ENCODE measurements around the gene CEP112.

The CEP112 gene

GRCh38 chr17:65910836-65911235 lies 281.1 kb downstream of the CEP112 start:
- TF ChIP-seq CTCF (IDR thresholded peaks at IDR 0.05; ENCODE audit: low read depth, low read length), result no peak
- H3K36me3 ChIP-seq, result no peaks in the 10 kb centered on the region
- DNase-seq, result no peak
- H3K9me3 ChIP-seq (ENCODE audit: severe bottlenecking), result peaks cover 4% of the 10 kb centered on the region
- H3K27ac ChIP-seq, result no peak overlapping the region
- H3K4me3 ChIP-seq (ENCODE audit: low read depth, low read length), result no peak overlapping the region
- H3K27me3 ChIP-seq (ENCODE audit: insufficient read depth, low read depth, severe bottlenecking), result no peaks in the 10 kb centered on the region

- Histone ChIP-seq H3K9me3 (ENCODE audit: severe bottlenecking) (no peaks in the 10 kb centered on the region), H3K27me3 (ENCODE audit: insufficient read depth, low read depth, severe bottlenecking) (no peaks in the 10 kb centered on the region), H3K36me3 (no peaks in the 10 kb centered on the region), H3K4me3 (ENCODE audit: low read depth, low read length) (no peak overlapping the region), H3K27ac (no peak overlapping the region)
- DNase-seq, result no peak
- no peak for TF ChIP-seq CTCF (IDR thresholded peaks at IDR 0.05; ENCODE audit: low read depth, low read length)
Observed at GRCh38 chr17:65902831-65903522, 289.0 kb downstream of the CEP112 start.

GRCh38 chr17:65902155-65902554 lies 289.8 kb downstream of the CEP112 start:
- no peak for DNase-seq
- H3K4me3 ChIP-seq (ENCODE audit: low read depth, low read length), result no peak overlapping the region
- no peak overlapping the region for H3K27ac ChIP-seq
- no peaks in the 10 kb centered on the region for H3K36me3 ChIP-seq
- H3K9me3 ChIP-seq (ENCODE audit: severe bottlenecking), result no peaks in the 10 kb centered on the region
- TF ChIP-seq CTCF (IDR thresholded peaks at IDR 0.05; ENCODE audit: low read depth, low read length), result no peak
- H3K27me3 ChIP-seq (ENCODE audit: insufficient read depth, low read depth, severe bottlenecking), result no peaks in the 10 kb centered on the region

- no peak for TF ChIP-seq CTCF (IDR thresholded peaks at IDR 0.05; ENCODE audit: low read depth, low read length)
- no peak for DNase-seq
Observed at GRCh38 chr17:65901394-65901793, 290.5 kb downstream of the CEP112 start.

GRCh38 chr17:65900216-65900615 lies 291.7 kb downstream of the CEP112 start:
- no peak for DNase-seq
- Histone ChIP-seq H3K27me3 (ENCODE audit: insufficient read depth, low read depth, severe bottlenecking) (no peaks in the 10 kb centered on the region), H3K4me3 (ENCODE audit: low read depth, low read length) (no peak overlapping the region), H3K27ac (no peak overlapping the region), H3K36me3 (no peaks in the 10 kb centered on the region), H3K9me3 (ENCODE audit: severe bottlenecking) (no peaks in the 10 kb centered on the region)
- no peak for TF ChIP-seq CTCF (IDR thresholded peaks at IDR 0.05; ENCODE audit: low read depth, low read length)

More at GRCh38 chr17:65901394-65901793, 290.5 kb downstream of the CEP112 start:
- Histone ChIP-seq H3K27ac (no peak overlapping the region), H3K9me3 (ENCODE audit: severe bottlenecking) (no peaks in the 10 kb centered on the region), H3K4me3 (ENCODE audit: low read depth, low read length) (no peak overlapping the region), H3K36me3 (no peaks in the 10 kb centered on the region), H3K27me3 (ENCODE audit: insufficient read depth, low read depth, severe bottlenecking) (no peaks in the 10 kb centered on the region)

- DNase-seq, result no peak
- TF ChIP-seq CTCF (IDR thresholded peaks at IDR 0.05; ENCODE audit: low read depth, low read length), result no peak
Observed at GRCh38 chr17:65898651-65899050, 293.3 kb downstream of the CEP112 start.

More at GRCh38 chr17:65898651-65899050, 293.3 kb downstream of the CEP112 start:
- Histone ChIP-seq H3K4me3 (ENCODE audit: low read depth, low read length) (no peak overlapping the region), H3K36me3 (no peaks in the 10 kb centered on the region), H3K9me3 (ENCODE audit: severe bottlenecking) (no peaks in the 10 kb centered on the region), H3K27me3 (ENCODE audit: insufficient read depth, low read depth, severe bottlenecking) (no peaks in the 10 kb centered on the region), H3K27ac (no peak overlapping the region)
